T-cell (primary cell): ENCODE data around the gene GTF2F1. TPM values are rescaled to one million over a fixed set of nuclear protein-coding genes. Genes with fewer than 3 reads are reported as not detected.
"Not testable (repeated sequence)": the region's sequence is repeated elsewhere in the genome, so short reads cannot be mapped to it uniquely, and the experiment has no call there.

Experiments used
- ATAC-seq, 4 experiments: fragments of 200-7000 bp in 3 of 4; fragments of 150-1000 bp in 1 of 4; cut with Tn5 transposase; replicated peaks in 1 of 4; 1 replicate in 3 of 4; 2 replicates in 1 of 4; pipeline ENCODE4 v1.10.0; 2021; ENCODE audit warnings: moderate library complexity in 3 of 4, mild to moderate bottlenecking in 2 of 4, moderate number of reproducible peaks in 1 of 4
- CTCF ChIA-PET, 2 donors: fragments of 300-600 bp; sonication (Branson Sonifier 250); formaldehyde crosslinking; loops; one replicate each; lab custom pipeline; 2022; ENCODE audit warnings: antibody characterized with exemption in 2 of 2; lab: Charles Lee
- POLR2A ChIA-PET, 2 donors: fragments of 300-600 bp; sonication (Branson Sonifier 250); formaldehyde crosslinking; loops; one replicate each; lab custom pipeline; 2022; ENCODE audit warnings: antibody characterized with exemption in 2 of 2; lab: Charles Lee
- DNase-seq, 35 experiments: peaks; one replicate each; pipeline versions ENCODE4 v3.0.0 to v3.0.0-alpha.2; 2013 to 2023
- H3K27ac ChIP-seq: one replicate; pipeline ENCODE4 v1.5.1; 2013; ENCODE audit warnings: low read length
- H3K27me3 ChIP-seq, 2 experiments: replicated peaks in 1 of 2; 1 replicate in 1 of 2; 2 replicates in 1 of 2; pipeline versions ENCODE4 v1.6.1 to v1.7.0; 2013; ENCODE audit warnings: low read length in 1 of 2, mixed read lengths in 1 of 2; ENCODE audit not compliant: control insufficient read depth in 2 of 2, insufficient read depth in 2 of 2; ENCODE audit errors: extremely low read depth in 1 of 2
- H3K36me3 ChIP-seq, 2 donors: 1 replicate in 1 of 2; 2 replicates in 1 of 2; pipeline versions ENCODE4 v1.6.1 to v1.7.0; 2013; ENCODE audit warnings: low read length in 1 of 2; ENCODE audit not compliant: control insufficient read depth in 2 of 2, insufficient read depth in 1 of 2; ENCODE audit errors: extremely low read depth in 1 of 2
- H3K4me1 ChIP-seq, 2 experiments: 1 replicate in 1 of 2; 2 replicates in 1 of 2; pipeline versions ENCODE4 v1.6.1 to v1.7.0; 2013; ENCODE audit warnings: low read length in 2 of 2, mixed read lengths in 1 of 2; ENCODE audit not compliant: insufficient read depth in 2 of 2, control insufficient read depth in 1 of 2; ENCODE audit errors: extremely low read depth in 1 of 2
- H3K4me3 ChIP-seq, 2 donors: 1 replicate in 1 of 2; 2 replicates in 1 of 2; pipeline versions ENCODE4 v1.5.1 to v1.7.0; 2013; ENCODE audit warnings: mild to moderate bottlenecking in 2 of 2, low read length in 1 of 2, moderate library complexity in 1 of 2; ENCODE audit not compliant: control insufficient read depth in 1 of 2; ENCODE audit errors: extremely low read depth in 1 of 2
- H3K9me3 ChIP-seq: 2 replicates; pipeline ENCODE4 v1.7.0; 2013
- H3K27ac Mint-ChIP-seq, 2 donors: one replicate each; pipeline ENCODE4 v1.8.0; 2020 to 2021; ENCODE audit warnings: mild to moderate bottlenecking in 2 of 2, mixed read lengths in 2 of 2
- H3K27me3 Mint-ChIP-seq, 2 donors: one replicate each; pipeline ENCODE4 v1.8.0; 2021 to 2022; ENCODE audit warnings: mixed read lengths in 2 of 2
- H3K36me3 Mint-ChIP-seq: one replicate; pipeline ENCODE4 v1.8.0; 2021; ENCODE audit warnings: mixed read lengths
- H3K4me1 Mint-ChIP-seq, 3 donors: one replicate each; pipeline ENCODE4 v1.8.0; 2020 to 2022; ENCODE audit warnings: mixed read lengths in 3 of 3, mild to moderate bottlenecking in 1 of 3
- H3K4me3 Mint-ChIP-seq, 3 donors: one replicate each; pipeline ENCODE4 v1.8.0; 2020 to 2022; ENCODE audit warnings: mild to moderate bottlenecking in 3 of 3, mixed read lengths in 3 of 3, moderate library complexity in 3 of 3
- H3K9me3 Mint-ChIP-seq, 3 donors: one replicate each; pipeline ENCODE4 v1.8.0; 2020 to 2022; ENCODE audit warnings: mixed read lengths in 3 of 3
- WGBS: methylation state at CpG from one replicate; pipeline ENCODE4 v1.1.5; 2013; ENCODE audit warnings: missing lambda C conversion rate; ENCODE audit not compliant: insufficient coverage; 5-methylcytosine and 5-hydroxymethylcytosine counted together
- total RNA-seq, 35 experiments: library from RNA in 6 of 35; stranded (reverse) in 6 of 35; fragments of 120-200 nt in 1 of 35; gene quantifications; one replicate each; pipeline versions ENCODE4 v1.2.1 to v1.2.4 and lab custom pipeline; 2013 to 2026

Gene GTF2F1
- total RNA-seq, 5 donors from 2014 or later (not counting 1 experiment from before 2014, with no cell fraction given), result 52.6 to 63.1 (median 60.3) TPM

- Histone ChIP-seq H3K4me1 (no peaks in the 10 kb centered on the region), H3K9me3 (no peaks in the 10 kb centered on the region), H3K27ac (no peak overlapping the region), H3K27me3 (no peaks in the 10 kb centered on the region), H3K4me3 (no peak overlapping the region), H3K36me3 (no peaks in the 10 kb centered on the region)
- Mint-ChIP-seq H3K4me3 (no peak overlapping the region), H3K27ac (no peak overlapping the region), H3K9me3 (no peaks in the 10 kb centered on the region), H3K4me1 (no peaks in the 10 kb centered on the region), H3K27me3 (no peaks in the 10 kb centered on the region), H3K36me3 (no peaks in the 10 kb centered on the region)
- ChIA-PET CTCF (no interaction called here), POLR2A (no interaction called here)
- DNase-seq, result no peak
- WGBS, result 93% methylated on average over 5 of the region's 5 CpGs
- no peak for ATAC-seq
Measured at GRCh38 chr19:6406401-6406800, 13.4 kb upstream of the GTF2F1 start.

- Mint-ChIP-seq H3K4me1 (no peaks in the 10 kb centered on the region), H3K9me3 (no peaks in the 10 kb centered on the region), H3K36me3 (no peaks in the 10 kb centered on the region), H3K4me3 (no peak overlapping the region), H3K27ac (no peak overlapping the region), H3K27me3 (no peaks in the 10 kb centered on the region)
- Histone ChIP-seq H3K27ac (no peak overlapping the region), H3K4me1 (no peaks in the 10 kb centered on the region), H3K27me3 (no peaks in the 10 kb centered on the region), H3K36me3 (no peaks in the 10 kb centered on the region), H3K4me3 (no peak overlapping the region), H3K9me3 (no peaks in the 10 kb centered on the region)
- POLR2A ChIA-PET, result interaction anchor here in 1 of 2 donors (0.6 kb wide), 1 partner anchor 29 kb away, joined by 3 read pairs; no protein-coding TSS in a partner anchor
- 79% methylated on average over 15 of the region's 22 CpGs for WGBS
- ATAC-seq (no peak), DNase-seq (no peak)
- CTCF ChIA-PET, result no interaction called here
Measured at GRCh38 chr19:6402837-6403608, 10.1 kb upstream of the GTF2F1 start.

GRCh38 chr19:6402058-6402457 is 9.1 kb upstream of the GTF2F1 start:
- no peak overlapping the region for H3K4me3 ChIP-seq
- Mint-ChIP-seq H3K27me3 (no peaks in the 10 kb centered on the region), H3K4me3 (no peak overlapping the region), H3K4me1 (no peaks in the 10 kb centered on the region), H3K9me3 (no peaks in the 10 kb centered on the region), H3K36me3 (no peaks in the 10 kb centered on the region), H3K27ac (no peak overlapping the region)
- H3K36me3 ChIP-seq, result no peaks in the 10 kb centered on the region
- POLR2A ChIA-PET, result interaction anchor here in 1 of 2 donors (0.6 kb wide), 1 partner anchor 130 kb away, joined by 5 read pairs; no protein-coding TSS in a partner anchor
- ATAC-seq (no peak), DNase-seq (no peak)
- CTCF ChIA-PET, result no interaction called here
- WGBS, result 81% methylated on average over 7 of the region's 10 CpGs
- no peaks in the 10 kb centered on the region for H3K27me3 ChIP-seq
- H3K9me3 ChIP-seq, result no peaks in the 10 kb centered on the region
- H3K4me1 ChIP-seq, result no peaks in the 10 kb centered on the region
- no peak overlapping the region for H3K27ac ChIP-seq

- WGBS, result 86% methylated on average over 10 of the region's 23 CpGs
- CTCF ChIA-PET, H3K4me3 Mint-ChIP-seq: not testable (repeated sequence)
Measured at GRCh38 chr19:6400062-6400944, 7.3 kb upstream of the GTF2F1 start.

GRCh38 chr19:6396305-6396704 is 3.3 kb upstream of the GTF2F1 start:
- POLR2A ChIA-PET, result interaction anchor here in 1 of 2 donors (0.5 kb wide), 2 partner anchors 9 to 138 kb away, joined by 3 read pairs; no protein-coding TSS in a partner anchor

More at GRCh38 chr19:6400062-6400944, 7.3 kb upstream of the GTF2F1 start:
- H3K27ac Mint-ChIP-seq, H3K27me3 ChIP-seq, H3K4me1 Mint-ChIP-seq, H3K27me3 Mint-ChIP-seq, DNase-seq, ATAC-seq, H3K9me3 Mint-ChIP-seq, H3K36me3 ChIP-seq, H3K9me3 ChIP-seq, H3K4me3 ChIP-seq, POLR2A ChIA-PET, H3K36me3 Mint-ChIP-seq, H3K4me1 ChIP-seq, H3K27ac ChIP-seq: not testable (repeated sequence)

GRCh38 chr19:6394831-6395230 is 1.9 kb upstream of the GTF2F1 start:
- H3K9me3 ChIP-seq, result no peaks in the 10 kb centered on the region
- H3K4me1 ChIP-seq, result peaks cover 0 to 23% of the 10 kb centered on the region in 2 experiments
- ChIA-PET CTCF (no interaction called here), POLR2A (interaction anchor here (0.5 to 0.7 kb wide), 2 partner anchors 108 to 113 kb away, joined by 3 to 8 read pairs; no protein-coding TSS in a partner anchor)
- no peak overlapping the region for H3K27ac ChIP-seq
- H3K36me3 ChIP-seq, result peaks cover 0 to 4% of the 10 kb centered on the region in 2 donors
- Mint-ChIP-seq H3K4me1 (peaks cover 23 to 32% (median 24%) of the 10 kb centered on the region in 3 donors), H3K27me3 (no peaks in the 10 kb centered on the region), H3K4me3 (peak overlapping the region; percentile 50 to 96 (median 70)), H3K27ac (peak overlapping the region in 1 of 2 donors; percentile 13), H3K36me3 (peaks cover 4% of the 10 kb centered on the region), H3K9me3 (no peaks in the 10 kb centered on the region)
- ATAC-seq (no peak), DNase-seq (no peak)
- WGBS, result 89% methylated on average over 3 of the region's 3 CpGs
- H3K27me3 ChIP-seq, result no peaks in the 10 kb centered on the region
- H3K4me3 ChIP-seq, result no peak overlapping the region

More at GRCh38 chr19:6396305-6396704, 3.3 kb upstream of the GTF2F1 start:
- Histone ChIP-seq H3K36me3 (no peaks in the 10 kb centered on the region), H3K27ac (no peak overlapping the region), H3K4me3 (no peak overlapping the region), H3K9me3 (no peaks in the 10 kb centered on the region), H3K27me3 (no peaks in the 10 kb centered on the region), H3K4me1 (peaks cover 0 to 18% of the 10 kb centered on the region in 2 experiments)
- Mint-ChIP-seq H3K27ac (no peak overlapping the region), H3K36me3 (no peaks in the 10 kb centered on the region), H3K4me1 (peaks cover 19 to 25% (median 20%) of the 10 kb centered on the region in 3 donors), H3K27me3 (no peaks in the 10 kb centered on the region), H3K4me3 (no peak overlapping the region), H3K9me3 (no peaks in the 10 kb centered on the region)
- no peak for ATAC-seq
- WGBS, result 93% methylated on average over 11 of the region's 12 CpGs
- CTCF ChIA-PET, result interaction anchor here in 1 of 2 donors (0.6 kb wide), 1 partner anchor 1855 kb away, joined by 3 read pairs; no protein-coding TSS in a partner anchor
- no peak for DNase-seq
